ENCODE results near the gene MYRFL. TPM values are rescaled to one million over a fixed set of nuclear protein-coding genes. Genes with fewer than 3 reads are reported as not detected.

MYRFL gene
- total RNA-seq, 1 experiment from 2014 or later = 0.57 TPM

GRCh38 chr12:69837657-69838415 is 12.8 kb downstream of the MYRFL start:
- no peaks in the 10 kb centered on the region for H3K36me3 Mint-ChIP-seq (ENCODE audit: insufficient read depth in 1 of 3, low read depth in 3 of 3)
- Histone ChIP-seq H3K4me2 (ENCODE audit: insufficient read depth, insufficient read length, low read length) (no peak overlapping the region), H3K27ac (ENCODE audit: insufficient read length, low read depth, low read length) (no peak overlapping the region), H2BK120ac (ENCODE audit: low read depth, low read length, poor library complexity, severe bottlenecking) (no peak overlapping the region), H3K4me1 (ENCODE audit: insufficient read depth, low read length) (no peaks in the 10 kb centered on the region), H4K8ac (replicated peaks; ENCODE audit: insufficient read length, low read depth, low read length) (no peak overlapping the region), H3K9me3 (ENCODE audit: control insufficient read depth, low read depth, low read length) (no peaks in the 10 kb centered on the region), H2BK20ac (ENCODE audit: low read depth, low read length, poor library complexity, severe bottlenecking) (no peak overlapping the region), H3K56ac (ENCODE audit: insufficient read length, low read depth, low read length) (no peak overlapping the region), H3K9ac (ENCODE audit: extremely low read depth, insufficient read length, low read length) (no peak overlapping the region), H2AFZ (ENCODE audit: low read length) (no peak overlapping the region), H2BK12ac (ENCODE audit: insufficient read length, low read depth, low read length) (no peak overlapping the region), H4K20me1 (ENCODE audit: control insufficient read depth, insufficient read depth, insufficient read length) (no peaks in the 10 kb centered on the region), H2BK5ac (ENCODE audit: insufficient read length, low read length) (no peak overlapping the region), H3K27me3 (ENCODE audit: insufficient read depth, low read length) (no peaks in the 10 kb centered on the region), H3K23me2 (ENCODE audit: insufficient read length, low read depth, low read length, poor library complexity, severe bottlenecking) (no peaks in the 10 kb centered on the region), H3K4ac (ENCODE audit: low read depth, low read length) (no peak overlapping the region), H3K79me2 (ENCODE audit: insufficient read depth, low read length) (no peaks in the 10 kb centered on the region), H3K18ac (ENCODE audit: insufficient read length, low read depth, low read length) (no peak overlapping the region), H2AK5ac (ENCODE audit: insufficient read length, low read length) (no peak overlapping the region), H3K23ac (ENCODE audit: insufficient read length, low read depth, low read length) (no peak overlapping the region), H3K14ac (ENCODE audit: insufficient read depth, low read length) (no peak overlapping the region), H3T11ph (ENCODE audit: low read length) (no peak overlapping the region), H3K79me1 (ENCODE audit: insufficient read depth, low read depth, low read length, poor library complexity, severe bottlenecking) (no peaks in the 10 kb centered on the region), H4K5ac (ENCODE audit: insufficient read length, low read depth, low read length) (no peak overlapping the region), H4K91ac (ENCODE audit: insufficient read length, low read depth, low read length) (no peak overlapping the region), H2BK15ac (ENCODE audit: low read depth, low read length) (no peak overlapping the region)
- H3K27me3 Mint-ChIP-seq (ENCODE audit: low read depth) = no peaks in the 10 kb centered on the region; the same call in 1 of the 2 replicates
- no peak for DNase-seq
- WGBS (ENCODE audit: extremely low coverage, insufficient read length, low lambda C conversion rate) = no CpG with 5 or more reads among the region's 4 CpGs
- no peak for TF ChIP-seq CTCF (conservative IDR thresholded peaks at IDR 0.05)
- H3K9me3 Mint-ChIP-seq = no peaks in the 10 kb centered on the region
- H3K4me1 Mint-ChIP-seq = peaks cover 3% of the 10 kb centered on the region in 2 experiments; a peak in 3 of 4 replicates
- no peak overlapping the region for H3K27ac Mint-ChIP-seq
- H3K4me3 Mint-ChIP-seq = no peak overlapping the region
